ENCODE data around the gene SLC9A9. TPM values are rescaled to one million over a fixed set of nuclear protein-coding genes. Genes with fewer than 3 reads are reported as not detected.

The SLC9A9 gene
- polyA plus RNA-seq, 2 donors: 8.3 to 11.9 TPM

DNA sequence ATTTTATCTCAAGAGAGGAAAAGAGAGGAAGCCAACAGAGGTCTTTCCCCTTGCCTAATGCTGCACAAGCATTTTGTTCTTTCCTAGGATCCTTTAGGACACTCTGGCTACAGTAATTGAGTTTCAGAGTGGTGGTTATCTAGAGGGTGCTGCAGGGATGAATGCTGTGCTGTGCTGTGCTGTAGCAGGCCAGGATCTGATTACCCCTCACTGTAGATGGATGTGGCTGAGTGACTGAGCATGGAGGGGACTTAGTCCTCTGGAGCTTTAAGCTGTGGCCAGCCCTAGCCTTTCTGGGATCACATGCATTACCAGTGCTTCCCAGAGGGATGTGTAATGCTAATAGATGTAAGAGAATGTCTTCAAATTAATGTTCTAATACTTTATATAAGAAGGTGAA, 94.8 kb downstream of the SLC9A9 start:
- Histone ChIP-seq H3K36me3 (ENCODE audit: control insufficient read depth in 2 of 2, insufficient read depth in 2 of 2, low read length in 1 of 2) (no peaks in the 10 kb centered on the region), H3K9me3 (ENCODE audit: control insufficient read depth in 2 of 2, insufficient read depth in 1 of 2, low read depth in 1 of 2, low read length in 1 of 2) (no peaks in the 10 kb centered on the region), H3K27me3 (ENCODE audit: control insufficient read depth in 1 of 2, insufficient read depth in 2 of 2, low read length in 2 of 2) (no peaks in the 10 kb centered on the region), H3K4me1 (ENCODE audit: control insufficient read depth in 2 of 2, insufficient read depth in 2 of 2, low read length in 1 of 2) (no peaks in the 10 kb centered on the region), H3K4me3 (ENCODE audit: low read depth in 1 of 2, low read length in 2 of 2) (no peak overlapping the region), H3K27ac (ENCODE audit: low read depth in 2 of 2, low read length in 1 of 2) (no peak overlapping the region)

DNA sequence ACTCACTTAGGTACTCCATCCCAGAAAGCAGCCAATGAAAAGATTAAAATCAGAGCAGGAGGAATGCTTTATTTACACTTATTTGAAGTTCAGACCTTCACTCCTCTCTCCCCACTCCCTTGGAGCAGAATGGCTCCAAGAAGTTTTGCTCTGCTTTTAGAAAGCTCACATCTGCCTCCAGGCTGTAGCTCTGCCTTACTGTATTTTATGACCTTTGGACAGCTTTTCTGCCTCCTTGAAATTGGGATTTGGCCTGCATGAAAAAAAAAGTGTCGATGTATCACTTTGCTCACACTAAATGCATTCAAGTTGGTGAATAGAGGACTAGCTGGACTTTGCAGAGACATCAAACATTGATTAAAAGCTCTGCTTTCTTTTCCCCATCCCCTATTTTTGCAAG, 95.3 kb downstream of the SLC9A9 start:
- Histone ChIP-seq H3K27ac (ENCODE audit: low read depth in 2 of 2, low read length in 1 of 2) (no peak overlapping the region), H3K9me3 (ENCODE audit: control insufficient read depth in 2 of 2, insufficient read depth in 1 of 2, low read depth in 1 of 2, low read length in 1 of 2) (no peaks in the 10 kb centered on the region), H3K27me3 (ENCODE audit: control insufficient read depth in 1 of 2, insufficient read depth in 2 of 2, low read length in 2 of 2) (no peaks in the 10 kb centered on the region), H3K36me3 (ENCODE audit: control insufficient read depth in 2 of 2, insufficient read depth in 2 of 2, low read length in 1 of 2) (no peaks in the 10 kb centered on the region), H3K4me1 (ENCODE audit: control insufficient read depth in 2 of 2, insufficient read depth in 2 of 2, low read length in 1 of 2) (no peaks in the 10 kb centered on the region), H3K4me3 (ENCODE audit: low read depth in 1 of 2, low read length in 2 of 2) (no peak overlapping the region)
- WGBS, 2 donors: 44 to 48% methylated on average over 1 of the region's 1 CpG

GRCh38 chr3:143751643-143752178, 96.6 kb downstream of the SLC9A9 start:
- 79 to 84% methylated on average over 4 of the region's 4 CpGs for WGBS, 2 donors
- Histone ChIP-seq H3K27ac (ENCODE audit: low read depth in 2 of 2, low read length in 1 of 2) (no peak overlapping the region), H3K9me3 (ENCODE audit: control insufficient read depth in 2 of 2, insufficient read depth in 1 of 2, low read depth in 1 of 2, low read length in 1 of 2) (no peaks in the 10 kb centered on the region), H3K4me3 (ENCODE audit: low read depth in 1 of 2, low read length in 2 of 2) (no peak overlapping the region), H3K36me3 (ENCODE audit: control insufficient read depth in 2 of 2, insufficient read depth in 2 of 2, low read length in 1 of 2) (no peaks in the 10 kb centered on the region), H3K4me1 (ENCODE audit: control insufficient read depth in 2 of 2, insufficient read depth in 2 of 2, low read length in 1 of 2) (no peaks in the 10 kb centered on the region), H3K27me3 (ENCODE audit: control insufficient read depth in 1 of 2, insufficient read depth in 2 of 2, low read length in 2 of 2) (no peaks in the 10 kb centered on the region)

- Histone ChIP-seq H3K36me3 (ENCODE audit: control insufficient read depth in 2 of 2, insufficient read depth in 2 of 2, low read length in 1 of 2) (no peaks in the 10 kb centered on the region), H3K27ac (ENCODE audit: low read depth in 2 of 2, low read length in 1 of 2) (no peak overlapping the region), H3K4me3 (ENCODE audit: low read depth in 1 of 2, low read length in 2 of 2) (no peak overlapping the region), H3K4me1 (ENCODE audit: control insufficient read depth in 2 of 2, insufficient read depth in 2 of 2, low read length in 1 of 2) (no peaks in the 10 kb centered on the region), H3K9me3 (ENCODE audit: control insufficient read depth in 2 of 2, insufficient read depth in 1 of 2, low read depth in 1 of 2, low read length in 1 of 2) (no peaks in the 10 kb centered on the region), H3K27me3 (ENCODE audit: control insufficient read depth in 1 of 2, insufficient read depth in 2 of 2, low read length in 2 of 2) (no peaks in the 10 kb centered on the region)
- WGBS, 2 donors: 90% methylated on average over 2 of the region's 2 CpGs
Measured at GRCh38 chr3:143750841-143751240, 97.4 kb downstream of the SLC9A9 start.

- no peaks in the 10 kb centered on the region for H3K27me3 ChIP-seq (ENCODE audit: control insufficient read depth in 1 of 2, insufficient read depth in 2 of 2, low read length in 2 of 2)
- H3K4me1 ChIP-seq (ENCODE audit: control insufficient read depth in 2 of 2, insufficient read depth in 2 of 2, low read length in 1 of 2): no peaks in the 10 kb centered on the region
- no peak overlapping the region for H3K4me3 ChIP-seq (ENCODE audit: low read depth in 1 of 2, low read length in 2 of 2)
- H3K27ac ChIP-seq (ENCODE audit: low read depth in 2 of 2, low read length in 1 of 2): no peak overlapping the region
- H3K36me3 ChIP-seq (ENCODE audit: control insufficient read depth in 2 of 2, insufficient read depth in 2 of 2, low read length in 1 of 2): no peaks in the 10 kb centered on the region
- 87 to 91% methylated on average over 5 of the region's 5 CpGs for WGBS, 2 donors
- no peaks in the 10 kb centered on the region for H3K9me3 ChIP-seq (ENCODE audit: control insufficient read depth in 2 of 2, insufficient read depth in 1 of 2, low read depth in 1 of 2, low read length in 1 of 2)
Measured at GRCh38 chr3:143749926-143750325, 98.3 kb downstream of the SLC9A9 start.

GRCh38 chr3:143737065-143737464, 111.2 kb downstream of the SLC9A9 start:
- WGBS, 2 donors: 51 to 72% methylated on average over 2 of the region's 2 CpGs
- no peaks in the 10 kb centered on the region for H3K36me3 ChIP-seq (ENCODE audit: control insufficient read depth in 2 of 2, insufficient read depth in 2 of 2, low read length in 1 of 2)
- H3K9me3 ChIP-seq (ENCODE audit: control insufficient read depth in 2 of 2, insufficient read depth in 1 of 2, low read depth in 1 of 2, low read length in 1 of 2): no peaks in the 10 kb centered on the region
- H3K27ac ChIP-seq (ENCODE audit: low read depth in 2 of 2, low read length in 1 of 2): no peak overlapping the region
- H3K27me3 ChIP-seq (ENCODE audit: control insufficient read depth in 1 of 2, insufficient read depth in 2 of 2, low read length in 2 of 2): no peaks in the 10 kb centered on the region
- H3K4me1 ChIP-seq (ENCODE audit: control insufficient read depth in 2 of 2, insufficient read depth in 2 of 2, low read length in 1 of 2): no peaks in the 10 kb centered on the region
- no peak overlapping the region for H3K4me3 ChIP-seq (ENCODE audit: low read depth in 1 of 2, low read length in 2 of 2)

GRCh38 chr3:143736205-143736997, 111.9 kb downstream of the SLC9A9 start:
- H3K4me3 ChIP-seq (ENCODE audit: low read depth in 1 of 2, low read length in 2 of 2): no peak overlapping the region
- 52 to 62% methylated on average over 5 of the region's 5 CpGs for WGBS, 2 donors
- H3K27me3 ChIP-seq (ENCODE audit: control insufficient read depth in 1 of 2, insufficient read depth in 2 of 2, low read length in 2 of 2): no peaks in the 10 kb centered on the region
- no peak overlapping the region for H3K27ac ChIP-seq (ENCODE audit: low read depth in 2 of 2, low read length in 1 of 2)
- no peaks in the 10 kb centered on the region for H3K36me3 ChIP-seq (ENCODE audit: control insufficient read depth in 2 of 2, insufficient read depth in 2 of 2, low read length in 1 of 2)
- H3K9me3 ChIP-seq (ENCODE audit: control insufficient read depth in 2 of 2, insufficient read depth in 1 of 2, low read depth in 1 of 2, low read length in 1 of 2): no peaks in the 10 kb centered on the region
- no peaks in the 10 kb centered on the region for H3K4me1 ChIP-seq (ENCODE audit: control insufficient read depth in 2 of 2, insufficient read depth in 2 of 2, low read length in 1 of 2)

DNA sequence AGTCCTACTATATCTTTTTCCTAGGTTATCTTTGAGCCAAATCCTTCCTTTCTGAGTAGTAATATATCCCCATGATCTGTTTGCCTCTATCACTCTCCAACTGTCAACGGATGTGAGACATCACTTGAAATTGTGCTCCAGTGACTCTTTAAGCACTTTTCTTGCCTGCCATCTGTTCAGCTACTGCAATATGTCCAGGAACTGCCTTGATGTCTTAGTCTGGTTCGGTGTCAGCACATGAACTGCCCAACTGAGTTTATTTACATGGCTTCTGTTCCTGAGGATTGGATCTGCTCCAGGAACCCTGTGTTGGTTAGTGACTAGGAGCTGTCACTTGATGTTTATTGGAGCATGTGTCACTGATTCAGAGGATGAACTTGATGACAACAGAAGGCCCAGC, 116.5 kb downstream of the SLC9A9 start:
- no peak overlapping the region for H3K4me3 ChIP-seq (ENCODE audit: low read depth in 1 of 2, low read length in 2 of 2)
- WGBS, 2 donors: 79 to 84% methylated on average over 2 of the region's 2 CpGs
- no peak overlapping the region for H3K27ac ChIP-seq (ENCODE audit: low read depth in 2 of 2, low read length in 1 of 2)

GRCh38 chr3:143731320-143731719, 116.9 kb downstream of the SLC9A9 start:
- Histone ChIP-seq H3K4me3 (ENCODE audit: low read depth in 1 of 2, low read length in 2 of 2) (no peak overlapping the region), H3K9me3 (ENCODE audit: control insufficient read depth in 2 of 2, insufficient read depth in 1 of 2, low read depth in 1 of 2, low read length in 1 of 2) (no peaks in the 10 kb centered on the region), H3K27me3 (ENCODE audit: control insufficient read depth in 1 of 2, insufficient read depth in 2 of 2, low read length in 2 of 2) (no peaks in the 10 kb centered on the region), H3K27ac (ENCODE audit: low read depth in 2 of 2, low read length in 1 of 2) (no peak overlapping the region), H3K36me3 (ENCODE audit: control insufficient read depth in 2 of 2, insufficient read depth in 2 of 2, low read length in 1 of 2) (no peaks in the 10 kb centered on the region), H3K4me1 (ENCODE audit: control insufficient read depth in 2 of 2, insufficient read depth in 2 of 2, low read length in 1 of 2) (no peaks in the 10 kb centered on the region)
- 88 to 98% methylated on average over 1 of the region's 1 CpG for WGBS, 2 donors

More for the DNA sequence above, 116.5 kb downstream of the SLC9A9 start:
- Histone ChIP-seq H3K27me3 (ENCODE audit: control insufficient read depth in 1 of 2, insufficient read depth in 2 of 2, low read length in 2 of 2) (no peaks in the 10 kb centered on the region), H3K36me3 (ENCODE audit: control insufficient read depth in 2 of 2, insufficient read depth in 2 of 2, low read length in 1 of 2) (no peaks in the 10 kb centered on the region), H3K9me3 (ENCODE audit: control insufficient read depth in 2 of 2, insufficient read depth in 1 of 2, low read depth in 1 of 2, low read length in 1 of 2) (no peaks in the 10 kb centered on the region), H3K4me1 (ENCODE audit: control insufficient read depth in 2 of 2, insufficient read depth in 2 of 2, low read length in 1 of 2) (no peaks in the 10 kb centered on the region)

GRCh38 chr3:143727391-143727790, 120.9 kb downstream of the SLC9A9 start:
- Histone ChIP-seq H3K9me3 (ENCODE audit: control insufficient read depth in 2 of 2, insufficient read depth in 1 of 2, low read depth in 1 of 2, low read length in 1 of 2) (no peaks in the 10 kb centered on the region), H3K27me3 (ENCODE audit: control insufficient read depth in 1 of 2, insufficient read depth in 2 of 2, low read length in 2 of 2) (no peaks in the 10 kb centered on the region), H3K4me1 (ENCODE audit: control insufficient read depth in 2 of 2, insufficient read depth in 2 of 2, low read length in 1 of 2) (no peaks in the 10 kb centered on the region), H3K4me3 (ENCODE audit: low read depth in 1 of 2, low read length in 2 of 2) (no peak overlapping the region), H3K36me3 (ENCODE audit: control insufficient read depth in 2 of 2, insufficient read depth in 2 of 2, low read length in 1 of 2) (no peaks in the 10 kb centered on the region), H3K27ac (ENCODE audit: low read depth in 2 of 2, low read length in 1 of 2) (no peak overlapping the region)
- 28 to 30% methylated on average over 3 of the region's 3 CpGs for WGBS, 2 donors
